ENCODE data around the gene RNF213.
"Not testable (repeated sequence)": the region's sequence is repeated elsewhere in the genome, so short reads cannot be mapped to it uniquely, and the experiment has no call there.

The RNF213 gene

GRCh38 chr17:80248894-80249710 lies 11.6 kb upstream of the RNF213 start:
- DNase-seq (ENCODE audit: low read depth in 1 of 2, low spot score in 1 of 2) = no peak

- DNase-seq (ENCODE audit: low read depth in 1 of 2, low spot score in 1 of 2) = no peak
Measured at GRCh38 chr17:80251966-80252365, 8.7 kb upstream of the RNF213 start.

- peak; percentile 73 to 76 for DNase-seq (ENCODE audit: low read depth in 1 of 2, low spot score in 1 of 2)
Measured at GRCh38 chr17:80252871-80253270, 7.8 kb upstream of the RNF213 start.

GRCh38 chr17:80253631-80254395 lies 6.8 kb upstream of the RNF213 start:
- DNase-seq (ENCODE audit: low read depth in 1 of 2, low spot score in 1 of 2) = no peak

- peak in 1 of 2 donors; percentile 40 for DNase-seq (ENCODE audit: low read depth in 1 of 2, low spot score in 1 of 2)
Measured at GRCh38 chr17:80254396-80255251, 6.0 kb upstream of the RNF213 start.

- DNase-seq (ENCODE audit: low read depth in 1 of 2, low spot score in 1 of 2) = no peak
Measured at GRCh38 chr17:80256034-80256350, 4.7 kb upstream of the RNF213 start.

GRCh38 chr17:80257716-80258213 lies 2.9 kb upstream of the RNF213 start:
- no peak for DNase-seq (ENCODE audit: low read depth in 1 of 2, low spot score in 1 of 2)

GRCh38 chr17:80258296-80258695 lies 2.4 kb upstream of the RNF213 start:
- DNase-seq (ENCODE audit: low read depth in 1 of 2, low spot score in 1 of 2) = not testable (repeated sequence)

GRCh38 chr17:80259457-80260068 lies 1.1 kb upstream of the RNF213 start:
- no peak for DNase-seq (ENCODE audit: low read depth in 1 of 2, low spot score in 1 of 2)

- peak; percentile 71 to 72 for DNase-seq (ENCODE audit: low read depth in 1 of 2, low spot score in 1 of 2)
Measured at GRCh38 chr17:80260069-80260535, 550 bp upstream of the RNF213 start.

- peak in 1 of 2 donors; percentile 61 for DNase-seq (ENCODE audit: low read depth in 1 of 2, low spot score in 1 of 2)
Measured at GRCh38 chr17:80261159-80261894, 675 bp downstream of the RNF213 start.

GRCh38 chr17:80261895-80262279 lies 1.2 kb downstream of the RNF213 start:
- no peak for DNase-seq (ENCODE audit: low read depth in 1 of 2, low spot score in 1 of 2)

GRCh38 chr17:80262291-80262690 lies 1.6 kb downstream of the RNF213 start:
- no peak for DNase-seq (ENCODE audit: low read depth in 1 of 2, low spot score in 1 of 2)

- DNase-seq (ENCODE audit: low read depth in 1 of 2, low spot score in 1 of 2) = no peak
Measured at GRCh38 chr17:80262775-80263244, 2.2 kb downstream of the RNF213 start.

- DNase-seq (ENCODE audit: low read depth in 1 of 2, low spot score in 1 of 2) = peak; percentile 62 to 67
Measured at GRCh38 chr17:80263253-80264204, 2.9 kb downstream of the RNF213 start.

- peak in 1 of 2 donors; percentile 36 for DNase-seq (ENCODE audit: low read depth in 1 of 2, low spot score in 1 of 2)
Measured at GRCh38 chr17:80264205-80265075, 3.8 kb downstream of the RNF213 start.

- peak; percentile 36 to 39 for DNase-seq (ENCODE audit: low read depth in 1 of 2, low spot score in 1 of 2)
Measured at GRCh38 chr17:80265205-80266068, 4.8 kb downstream of the RNF213 start.
